ENCODE data around the gene SPRY2.
A peak's percentile ranks its signal among the peaks of the same experiment; 100 is the strongest.
"Not testable (repeated sequence)": the region's sequence is repeated elsewhere in the genome, so short reads cannot be mapped to it uniquely, and the experiment has no call there.

SPRY2 gene

DNA sequence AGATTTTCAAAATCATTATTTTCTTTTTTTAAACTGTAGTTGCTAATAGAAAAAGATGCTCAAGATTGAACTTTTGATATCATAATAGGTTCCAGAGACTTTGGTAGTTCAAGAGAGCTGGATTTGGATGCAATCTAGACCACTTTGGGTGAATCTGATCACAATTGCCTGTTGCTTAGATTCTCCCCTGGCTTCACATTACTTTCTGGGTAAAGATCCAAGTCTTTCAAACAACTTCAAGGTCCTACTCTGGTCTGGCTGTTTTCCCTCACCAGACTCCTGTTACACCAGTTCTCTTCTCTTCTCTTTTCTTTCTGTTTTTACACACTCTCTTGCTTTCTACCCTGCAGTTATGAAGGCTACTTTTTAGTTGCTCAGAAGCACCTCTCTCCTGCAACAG lies 7.4 kb upstream of the SPRY2 start:
- no peak for DNase-seq

DNA sequence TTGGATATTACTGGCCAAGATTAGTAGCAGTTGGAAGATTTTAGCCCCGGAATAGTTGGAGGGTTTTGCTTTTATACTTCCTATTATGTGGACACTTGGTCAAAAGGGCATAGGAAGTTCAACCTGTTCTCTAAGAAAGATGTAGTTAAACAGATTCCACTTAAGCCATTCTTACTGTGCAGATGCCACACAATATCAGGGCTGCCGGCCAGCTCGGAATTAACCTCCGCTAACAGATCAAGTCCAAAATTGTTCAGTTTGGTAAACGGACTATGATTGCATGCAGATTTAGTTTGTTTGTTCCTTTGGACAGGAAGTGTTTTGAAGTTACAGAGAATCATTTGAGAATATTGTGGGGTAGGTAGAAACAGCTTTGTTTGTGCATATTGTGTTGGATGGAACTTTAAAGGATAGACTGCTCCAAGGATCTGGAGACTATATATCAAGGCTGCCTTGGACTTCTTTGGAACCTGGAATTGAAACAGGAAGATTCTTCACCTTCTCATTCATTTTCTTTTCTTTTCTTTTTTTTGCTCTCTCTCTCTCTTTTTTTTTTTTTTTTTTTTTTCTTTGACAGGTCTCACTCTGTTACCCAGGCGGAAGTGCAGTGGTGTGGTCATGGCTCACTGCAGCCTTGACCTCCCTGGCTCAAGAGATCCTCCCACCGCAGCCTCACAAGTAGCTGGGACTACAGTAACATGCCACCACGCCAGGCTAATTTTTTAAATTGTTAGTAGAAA lies 5.0 kb upstream of the SPRY2 start:
- DNase-seq: no peak

DNA sequence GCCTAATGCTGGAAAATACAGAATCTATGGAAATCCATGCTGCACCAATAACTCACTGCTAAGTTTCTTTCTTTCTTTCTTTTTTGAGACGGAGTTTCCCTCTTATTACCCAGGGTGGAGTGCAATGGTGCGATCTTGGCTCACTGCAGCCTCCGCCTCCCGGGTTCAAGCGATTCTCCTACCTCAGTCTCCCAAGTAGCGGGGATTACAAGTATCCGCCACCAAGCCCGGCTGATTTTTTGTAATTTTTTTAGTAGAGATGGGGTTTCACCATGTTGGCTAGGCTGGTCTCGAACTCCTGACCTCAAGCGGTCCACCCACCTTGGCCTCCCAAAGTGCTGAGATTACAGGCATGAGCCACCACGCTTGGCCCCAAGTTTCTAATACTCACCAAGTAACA lies 3.1 kb upstream of the SPRY2 start:
- DNase-seq: not testable (repeated sequence)

DNA sequence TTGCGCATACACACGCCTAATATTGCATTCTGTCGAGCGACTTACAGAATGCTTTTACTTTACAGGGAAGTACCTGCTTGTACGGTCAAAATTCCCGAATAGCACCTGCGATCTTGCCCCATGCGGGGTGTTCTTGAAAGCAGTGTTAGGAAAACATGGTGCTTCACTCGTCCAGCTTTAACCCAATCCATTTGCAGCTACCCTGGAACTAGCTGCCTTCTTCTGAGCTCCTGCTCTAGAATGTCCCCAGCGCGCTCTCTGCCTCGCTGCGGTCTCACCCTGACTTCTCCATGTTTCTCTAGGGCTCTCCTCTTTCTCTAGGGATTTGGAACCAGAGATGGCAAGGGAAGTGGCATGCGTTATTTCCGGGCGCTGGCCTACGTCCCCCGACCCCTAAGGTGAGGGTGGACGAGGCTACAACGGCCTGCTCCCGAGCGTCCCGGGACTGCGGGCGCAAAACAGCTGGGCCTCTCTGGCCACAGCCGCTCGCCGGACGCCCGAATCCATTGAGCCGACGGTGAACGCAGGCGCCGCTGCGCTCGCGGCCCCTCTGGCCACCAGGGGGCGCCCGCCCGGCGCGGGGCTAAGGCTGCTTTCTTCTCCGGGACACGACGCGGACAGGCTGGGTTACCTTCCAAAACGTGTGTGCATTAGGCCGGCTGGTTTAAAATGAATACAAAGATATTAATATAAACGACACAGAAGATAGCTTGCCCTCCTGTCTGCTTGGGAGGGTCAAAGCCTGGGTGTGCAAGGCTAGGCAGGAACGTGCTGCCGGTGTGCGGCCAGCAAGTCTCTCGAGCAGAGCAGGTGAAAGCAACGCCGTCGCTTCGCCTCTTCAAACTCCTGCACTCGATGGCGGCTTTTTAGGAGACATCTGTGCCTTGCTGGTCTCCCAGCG lies 1.8 kb upstream of the SPRY2 start:
- DNase-seq: peak; percentile 91

DNA sequence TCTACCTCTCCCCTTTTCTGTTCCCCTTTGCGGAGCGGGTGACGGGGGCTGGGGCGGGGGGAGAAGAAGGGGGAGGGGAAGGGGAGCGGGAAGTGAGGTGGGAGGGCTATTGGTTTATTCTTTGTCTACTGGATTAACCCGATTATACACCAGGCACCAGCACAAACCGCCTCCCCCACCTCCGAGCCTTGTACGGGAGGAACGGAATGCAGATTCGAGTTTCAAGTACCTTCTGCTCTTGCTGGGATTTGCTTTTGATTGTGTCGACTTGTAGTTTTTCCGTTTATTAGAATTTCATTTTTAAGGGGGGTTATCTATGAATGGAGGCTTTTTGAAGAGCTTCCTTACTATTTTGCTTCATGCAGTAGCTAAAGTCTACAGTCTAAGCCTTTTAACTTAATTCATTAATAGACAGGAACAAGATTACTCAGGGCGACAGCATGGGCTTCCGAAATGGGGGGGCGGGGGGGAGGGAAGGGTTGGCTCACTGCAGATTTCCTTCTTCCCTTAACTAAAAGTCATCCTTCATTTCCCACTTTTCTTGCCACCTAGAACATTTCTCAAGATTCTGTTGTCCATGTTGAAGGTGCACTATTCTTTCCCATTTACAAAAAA lies 937 bp upstream of the SPRY2 start:
- DNase-seq: peak; percentile 83

DNA sequence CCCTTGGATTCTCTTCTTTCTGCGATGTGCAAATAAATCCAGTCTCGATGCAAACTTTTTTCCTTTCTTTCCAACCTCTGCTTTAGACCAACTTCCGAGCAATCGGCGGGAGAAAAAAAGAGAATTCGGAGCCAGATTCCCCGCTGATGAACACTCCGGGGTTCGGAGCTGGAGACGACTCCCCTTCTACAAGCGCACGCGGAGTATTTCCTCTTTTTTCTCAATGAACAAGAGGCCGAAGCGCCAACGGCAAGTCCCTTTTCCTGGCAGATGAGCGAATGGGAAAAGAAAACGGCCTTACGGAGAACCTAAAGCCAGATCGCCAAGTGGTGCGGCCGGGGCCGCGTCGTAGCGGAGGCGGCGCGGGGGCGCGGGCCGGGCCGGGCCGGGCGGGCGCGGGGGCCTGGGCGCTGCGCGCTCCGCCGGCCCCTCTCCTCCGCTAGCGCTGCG lies 250 bp downstream of the SPRY2 start:
- DNase-seq: no peak

DNA sequence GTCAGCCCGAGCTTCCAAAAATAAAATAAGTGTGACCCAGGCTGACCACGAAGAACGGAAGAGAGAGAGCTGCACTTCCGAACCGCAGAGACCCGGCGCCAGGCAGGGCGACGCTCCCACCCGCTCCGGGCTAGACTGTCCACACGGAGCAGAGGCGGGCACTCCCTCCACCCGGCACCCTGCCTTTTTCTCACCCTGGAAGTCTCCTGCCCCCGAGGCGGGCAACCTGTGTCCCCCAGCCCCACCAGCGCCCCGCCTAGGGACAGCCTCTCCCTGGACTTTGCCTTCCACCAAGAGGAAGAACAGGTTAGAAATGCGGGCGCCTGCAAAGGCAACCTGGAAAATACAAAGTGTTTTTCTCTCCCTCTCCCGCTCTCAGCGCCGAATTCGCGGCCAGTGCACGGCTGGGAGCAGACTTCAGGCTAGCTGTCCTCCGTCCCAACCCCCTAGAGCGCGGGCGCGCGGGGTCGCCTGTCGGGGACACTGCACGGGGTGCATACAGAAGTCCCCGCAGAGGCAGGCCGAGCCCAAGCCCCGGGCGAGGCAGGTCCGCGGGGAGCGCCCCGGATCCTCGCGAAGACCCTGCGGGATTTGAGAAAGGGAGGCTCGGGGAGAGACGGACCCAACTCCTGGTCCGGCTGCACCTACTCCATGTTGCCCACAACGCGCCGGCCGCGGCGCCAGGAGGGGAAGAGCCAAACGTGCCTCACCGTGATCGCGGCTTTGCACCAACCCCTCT lies 845 bp downstream of the SPRY2 start:
- peak; percentile 63 for DNase-seq

DNA sequence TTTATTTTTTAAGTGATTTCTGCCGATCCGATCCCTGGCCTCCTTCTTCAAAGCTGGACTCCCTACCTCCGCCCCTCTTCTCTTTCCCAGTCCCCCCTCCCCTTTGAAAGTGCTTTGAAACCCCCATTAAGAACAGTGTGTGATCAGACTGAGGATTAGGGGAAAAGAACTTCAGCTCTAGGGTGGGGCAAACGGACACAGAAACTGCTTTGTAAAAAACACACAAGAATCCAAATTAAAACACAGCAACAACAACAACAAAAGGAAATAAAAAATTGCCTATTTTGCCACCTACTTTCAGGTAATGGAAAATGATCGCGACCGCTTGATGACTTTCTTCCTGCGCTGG lies 1.4 kb downstream of the SPRY2 start:
- DNase-seq: no peak

DNA sequence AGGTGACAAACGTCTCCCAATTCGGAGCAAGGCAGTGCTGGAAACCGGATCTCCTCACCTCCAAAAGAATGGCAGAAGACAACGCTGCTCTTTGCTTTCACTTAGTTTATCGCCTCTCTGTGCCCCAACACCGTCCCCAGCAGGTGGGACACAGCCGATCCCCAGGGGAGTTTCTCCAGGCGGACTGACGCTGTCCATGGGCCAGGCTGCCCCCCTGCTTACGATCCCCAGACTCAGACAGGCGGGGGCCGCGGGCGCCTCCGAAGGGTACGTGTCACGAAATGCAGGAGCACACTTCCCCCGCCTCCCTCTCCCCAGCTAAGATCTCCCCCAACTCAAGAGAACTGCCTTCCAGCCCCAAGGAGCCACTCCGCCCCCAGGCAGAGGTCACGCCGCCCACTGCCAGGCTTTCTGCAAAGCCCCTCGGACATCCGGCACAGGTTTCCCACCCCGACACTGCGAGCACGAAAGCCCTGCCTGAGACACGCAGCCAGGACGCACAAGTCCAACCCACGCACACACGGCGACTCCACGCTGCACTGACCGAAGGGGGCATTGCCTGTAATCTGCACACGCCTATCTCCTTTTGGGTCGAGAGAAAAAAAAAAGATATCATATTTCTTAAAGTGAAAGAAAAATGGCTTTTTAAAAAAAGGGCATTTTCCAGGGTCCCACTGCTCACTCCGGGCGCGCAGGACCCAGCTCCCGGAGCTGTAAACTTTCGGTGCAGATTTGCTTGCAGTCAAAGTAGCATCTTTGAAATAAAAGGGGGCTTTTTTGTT lies 2.0 kb downstream of the SPRY2 start:
- DNase-seq: peak; percentile 84

DNA sequence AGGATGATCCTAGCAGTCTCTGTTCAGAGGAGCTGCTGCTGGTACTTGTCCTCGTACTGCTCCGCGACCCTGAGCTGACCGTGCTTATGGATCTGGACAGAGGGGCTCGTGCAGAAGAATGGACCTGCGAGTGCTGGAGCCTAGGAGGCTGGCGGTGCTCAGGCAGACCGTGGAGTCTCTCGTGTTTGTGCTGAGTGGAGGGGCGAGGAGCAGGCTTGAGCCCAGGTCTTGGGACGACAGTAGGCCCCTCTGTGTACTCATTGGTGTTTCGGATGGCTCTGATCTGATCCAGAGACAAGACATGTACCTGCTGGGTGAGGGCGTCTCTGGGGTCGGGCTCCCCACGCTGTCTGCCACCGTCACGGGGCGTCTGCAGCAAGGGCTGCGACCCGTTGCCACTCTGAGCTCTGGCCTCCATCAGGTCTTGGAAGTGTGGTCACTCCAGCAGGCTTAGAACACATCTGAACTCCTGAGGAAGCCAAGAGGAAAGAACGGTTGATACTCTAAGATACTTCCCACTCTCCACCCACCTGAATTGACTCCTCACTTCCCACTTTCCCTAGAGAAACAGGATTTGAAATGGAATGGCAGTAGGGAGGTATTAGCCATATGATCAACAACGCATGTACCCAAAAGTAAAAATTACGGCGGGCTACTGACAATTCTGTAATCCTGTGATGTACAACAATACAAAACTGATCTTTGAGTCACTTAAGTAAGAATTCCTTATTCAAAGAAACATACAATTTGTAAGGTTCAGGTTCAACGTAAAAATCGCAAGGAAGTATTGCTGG lies 3.4 kb downstream of the SPRY2 start:
- DNase-seq: peak; percentile 56

DNA sequence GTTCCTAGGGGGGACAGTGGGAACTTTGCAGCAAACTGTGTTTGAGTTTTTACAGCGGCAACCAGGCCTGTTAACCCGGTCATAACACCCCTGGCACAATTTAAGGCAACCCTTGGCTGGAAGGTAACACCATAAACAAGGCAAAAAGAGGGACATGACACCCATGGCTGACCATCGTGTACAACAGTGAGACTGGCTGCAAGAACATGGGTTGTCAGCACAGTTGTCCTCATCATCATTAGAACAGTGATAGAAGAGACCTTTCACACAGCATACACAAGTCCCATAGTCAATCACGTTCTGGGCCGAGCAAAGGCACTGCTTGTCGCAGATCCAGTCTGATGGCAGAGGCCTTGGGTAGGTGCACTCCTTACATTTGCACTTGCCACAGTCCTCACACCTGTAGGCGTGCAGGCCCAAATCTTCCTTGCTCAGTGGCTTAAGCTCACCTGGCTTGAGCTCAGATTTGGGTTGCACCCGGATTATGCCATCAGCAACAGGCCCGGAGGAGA lies 4.1 kb downstream of the SPRY2 start:
- no peak for DNase-seq

DNA sequence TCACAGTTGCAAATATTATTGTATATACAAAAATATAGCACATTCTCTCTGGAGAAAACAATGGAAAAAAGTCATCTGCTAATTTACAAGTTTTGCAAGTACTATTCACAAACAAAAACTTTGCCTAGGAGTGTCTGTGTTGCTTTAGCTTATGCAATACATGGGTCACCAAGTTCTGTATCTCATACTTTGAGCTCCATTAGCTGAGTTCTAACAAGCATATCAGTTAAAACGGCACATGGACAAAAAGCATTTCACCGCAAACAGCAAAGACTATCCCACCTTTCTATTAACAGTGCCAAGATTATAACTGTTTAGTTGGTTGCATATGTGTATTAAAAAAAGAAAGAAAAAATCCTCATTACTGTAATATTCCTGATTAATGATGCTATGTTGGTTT lies 4.6 kb downstream of the SPRY2 start:
- DNase-seq: no peak

DNA sequence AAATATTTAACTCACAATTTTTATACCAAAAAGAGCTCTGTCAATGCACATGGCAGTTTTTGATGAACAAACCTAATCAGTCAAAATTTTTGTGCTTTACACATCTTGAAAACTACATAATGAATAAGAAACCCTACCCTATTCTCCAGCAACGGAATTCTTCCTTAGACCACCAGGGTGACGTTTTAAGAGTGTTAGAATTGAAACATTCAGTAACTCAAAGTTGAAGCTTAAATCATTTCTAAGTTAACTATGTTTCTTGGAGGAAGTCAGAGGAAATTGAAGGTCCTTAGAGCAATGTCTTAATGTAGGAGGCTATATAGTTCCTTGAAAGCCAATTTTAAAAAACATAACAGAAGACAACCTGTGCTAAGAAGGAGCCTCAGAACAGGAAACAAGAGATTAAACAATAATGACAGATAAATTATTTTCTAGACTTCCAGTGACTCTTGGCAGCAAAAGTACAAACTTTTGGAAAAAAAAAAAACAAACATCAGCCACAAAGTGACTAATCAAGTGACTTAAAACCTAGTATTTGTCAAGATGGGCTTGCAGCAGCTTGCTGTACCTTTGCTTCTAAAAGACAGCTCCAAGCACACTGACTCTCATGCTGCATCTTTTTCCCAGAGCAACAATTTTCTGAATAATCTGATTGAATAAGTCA lies 6.2 kb downstream of the SPRY2 start:
- DNase-seq: no peak

DNA sequence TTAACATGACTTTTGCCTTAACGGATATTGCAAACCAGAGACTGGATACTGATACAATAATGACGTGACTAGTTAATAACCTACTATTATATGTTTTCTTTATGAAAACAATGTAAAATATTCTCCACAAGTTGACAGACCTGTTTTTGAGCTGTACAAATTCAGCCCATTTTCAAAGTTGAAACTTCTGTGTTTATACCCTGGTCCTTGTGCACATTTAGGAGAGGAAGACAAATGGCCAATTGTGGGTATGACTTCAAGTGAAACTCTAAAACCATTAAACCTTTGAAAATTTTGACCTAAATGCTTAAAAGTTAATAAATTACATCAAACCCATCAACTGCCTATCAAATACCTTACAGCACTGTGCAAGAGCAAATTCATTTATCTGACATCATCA lies 8.9 kb downstream of the SPRY2 start:
- no peak for DNase-seq

DNA sequence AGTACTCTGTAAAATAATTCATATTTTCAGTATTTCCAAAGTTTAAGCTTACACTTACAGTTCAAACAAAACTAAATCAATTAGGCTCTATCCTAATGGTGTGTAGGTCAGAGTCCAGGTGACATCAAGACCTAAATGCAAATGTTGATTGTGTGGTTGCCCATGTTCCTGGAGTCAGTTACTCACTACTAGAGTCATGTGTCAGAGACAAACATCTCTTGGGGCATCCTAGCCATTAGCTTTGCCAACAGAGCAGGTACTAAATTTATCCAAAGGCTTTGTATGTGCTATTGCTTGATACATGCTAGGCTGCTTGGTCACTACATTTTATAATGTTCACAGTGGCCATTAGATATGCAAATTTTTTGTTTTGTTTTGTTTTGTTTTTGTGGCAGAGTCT lies 11.7 kb downstream of the SPRY2 start:
- DNase-seq: no peak

DNA sequence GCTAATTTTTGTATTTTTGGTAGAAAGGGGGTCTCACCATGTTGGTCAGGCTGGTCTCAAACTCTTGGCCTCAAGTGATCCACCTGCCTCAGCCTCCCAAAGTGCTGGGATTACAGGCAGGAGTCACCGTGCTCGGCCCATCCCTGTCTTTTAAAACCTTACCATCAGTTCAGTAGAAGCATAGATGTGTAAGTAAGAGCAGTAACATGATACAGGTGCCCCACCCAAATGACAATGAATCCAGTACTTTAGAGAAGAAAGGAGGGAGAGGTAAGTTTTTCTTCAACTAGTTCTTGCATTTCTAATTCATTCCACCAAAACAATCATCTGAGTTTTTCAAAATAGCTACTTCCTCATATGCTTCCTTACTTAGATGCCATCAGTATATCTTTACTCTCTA lies 21.9 kb downstream of the SPRY2 start:
- no peak for DNase-seq

DNA sequence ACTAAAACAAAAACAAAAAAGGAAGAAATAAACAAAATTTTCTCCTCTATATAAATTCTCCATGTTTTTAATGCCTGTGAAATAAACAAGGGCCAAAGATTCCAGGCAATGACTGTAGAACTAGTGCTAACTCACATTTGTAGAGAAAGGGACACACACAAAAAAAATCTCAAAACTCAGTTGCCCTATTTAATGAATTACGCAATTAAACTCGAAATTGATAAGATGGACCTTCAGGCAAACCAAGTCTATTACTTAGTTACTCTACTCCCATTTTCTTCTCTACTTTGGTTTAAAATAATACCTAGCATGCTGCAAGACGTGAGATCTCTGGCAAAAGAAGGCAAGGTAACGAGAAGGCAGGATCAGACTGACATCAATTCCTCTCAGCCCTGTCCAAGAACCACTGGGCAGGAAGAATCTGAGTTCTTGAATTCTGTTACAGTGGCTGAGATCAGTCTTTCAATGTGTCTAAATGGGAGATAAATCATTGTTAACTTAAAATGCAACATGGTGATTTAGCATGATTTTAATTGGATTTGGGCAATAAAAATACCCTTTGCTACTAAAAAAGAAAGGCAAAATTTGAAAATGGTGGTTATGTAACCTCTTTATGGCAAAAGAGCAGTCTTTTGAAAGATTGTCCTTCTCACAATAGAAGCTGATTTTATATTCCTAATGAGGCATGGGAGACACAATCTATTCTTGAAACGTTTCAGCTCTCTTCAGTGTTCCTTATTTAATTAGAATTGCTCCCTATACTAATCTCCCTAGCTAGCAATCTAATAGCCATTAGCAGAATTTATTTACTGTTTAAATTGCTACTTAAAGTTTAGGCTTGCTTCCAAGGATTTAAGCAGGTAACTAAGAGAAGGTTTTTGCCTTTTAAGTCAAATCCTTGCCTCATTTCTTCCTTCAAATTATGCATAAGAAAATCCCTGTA lies 25.9 kb downstream of the SPRY2 start:
- DNase-seq: no peak

DNA sequence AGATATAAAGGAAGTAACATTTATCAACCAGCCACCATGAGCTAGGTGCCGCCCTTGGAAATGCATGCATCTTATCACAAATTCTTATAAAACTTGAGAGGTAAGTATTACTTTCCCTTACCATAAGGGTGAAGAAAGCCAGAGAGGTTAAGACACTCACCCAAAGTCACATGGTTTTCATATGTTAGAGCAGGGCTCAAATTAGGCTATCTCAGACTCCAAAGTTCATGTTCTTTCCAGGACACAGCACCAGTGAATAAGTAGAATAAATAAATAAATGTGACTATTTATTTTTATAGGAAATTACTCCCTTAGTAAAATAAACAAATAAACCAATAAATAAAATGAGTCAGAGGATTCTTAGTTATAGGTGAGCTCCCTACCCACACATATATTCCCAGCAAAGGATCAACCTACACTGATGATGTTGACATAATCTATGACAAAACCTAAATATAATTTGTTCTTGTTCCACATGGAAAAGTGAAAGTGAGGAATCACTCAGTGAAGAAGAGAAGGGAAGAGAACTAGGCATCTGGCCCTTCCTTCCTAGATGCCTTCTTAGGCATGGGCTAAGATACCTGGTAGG lies 27.2 kb downstream of the SPRY2 start:
- no peak for DNase-seq

DNA sequence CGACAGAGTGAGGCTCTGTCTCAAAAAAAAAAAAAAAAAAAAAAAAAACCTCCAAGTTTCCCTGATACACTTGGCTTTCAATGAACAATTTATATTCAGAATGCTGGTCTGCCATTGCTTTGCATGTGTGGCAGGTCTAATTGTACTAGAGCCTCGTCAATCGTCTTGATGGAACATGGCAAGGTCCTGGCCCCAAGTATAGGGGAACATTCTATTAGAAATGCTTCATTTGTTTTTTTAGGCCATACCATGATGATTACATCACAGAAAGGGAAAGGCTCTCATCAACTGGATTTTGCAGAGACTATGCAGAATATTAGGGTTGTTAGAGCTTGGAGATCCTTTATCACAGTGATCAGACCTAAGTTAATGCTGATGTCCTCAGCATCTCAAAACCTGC lies 28.0 kb downstream of the SPRY2 start:
- no peak for DNase-seq
